Stimulated activated CD8-positive, alpha-beta memory T cell treated with anti-CD3 and anti-CD28 coated beads, Interleukin-12 subunit alpha, Interleukin-12 subunit beta, amount 100 ng/mL, for 24 hours (primary cell): Measurements from ENCODE around the gene GLRX3.
A peak's percentile ranks its signal among the peaks of the same experiment; 100 is the strongest.
"Not testable (repeated sequence)": the region's sequence is repeated elsewhere in the genome, so short reads cannot be mapped to it uniquely, and the experiment has no call there.

Experiments used
- DNase-seq: peaks from one replicate; pipeline ENCODE4 v3.0.0-alpha.2; 2020; ENCODE audit errors: extremely low read depth

Gene GLRX3

GRCh38 chr10:130189608-130190054 is 53.4 kb downstream of the GLRX3 start:
- DNase-seq = no peak

GRCh38 chr10:130190055-130190736 is 54.0 kb downstream of the GLRX3 start:
- DNase-seq = peak; percentile 68

DNA sequence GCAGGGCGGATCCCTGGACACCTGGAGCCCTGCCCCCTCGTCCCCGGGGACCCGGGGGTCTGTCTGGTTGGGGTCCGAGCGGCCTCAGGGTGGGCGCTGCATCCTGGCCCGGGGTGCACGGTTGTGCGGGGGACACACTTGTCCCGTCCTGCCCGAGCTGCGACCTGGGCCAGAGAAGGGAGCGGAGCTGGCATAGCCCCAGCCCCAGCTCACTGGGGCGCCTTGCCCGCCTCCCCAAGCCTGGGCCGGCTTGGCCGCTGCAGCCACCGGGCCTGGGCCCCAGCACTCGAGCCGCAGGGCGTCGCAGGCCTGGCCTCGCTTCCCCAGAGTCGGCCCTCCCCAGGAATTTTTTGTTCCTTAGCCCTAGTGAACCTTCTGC is 54.5 kb downstream of the GLRX3 start:
- no peak for DNase-seq

- no peak for DNase-seq
Measured at GRCh38 chr10:130191380-130191779, 55.2 kb downstream of the GLRX3 start.

GRCh38 chr10:130192276-130192848 is 56.2 kb downstream of the GLRX3 start:
- DNase-seq = no peak

DNA sequence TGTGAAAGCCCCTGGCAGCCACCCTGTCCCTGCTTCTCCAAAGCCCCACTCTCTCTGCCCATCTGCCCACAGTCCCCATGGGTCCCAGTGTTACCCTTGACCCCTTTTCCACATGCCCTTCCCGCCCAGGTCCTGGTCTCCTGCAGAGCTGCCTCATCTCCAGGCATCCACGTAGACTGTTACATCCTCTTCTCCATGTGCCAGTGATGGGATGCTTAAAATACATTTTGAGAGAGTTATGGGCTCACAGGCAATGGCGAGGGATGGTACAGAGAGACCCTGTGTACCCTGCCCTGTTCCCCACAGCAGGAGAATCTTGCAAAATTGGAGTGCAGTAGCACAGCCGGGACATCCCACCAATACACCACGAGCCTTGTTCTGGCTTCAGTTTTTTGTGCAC is 56.8 kb downstream of the GLRX3 start:
- DNase-seq = no peak

DNA sequence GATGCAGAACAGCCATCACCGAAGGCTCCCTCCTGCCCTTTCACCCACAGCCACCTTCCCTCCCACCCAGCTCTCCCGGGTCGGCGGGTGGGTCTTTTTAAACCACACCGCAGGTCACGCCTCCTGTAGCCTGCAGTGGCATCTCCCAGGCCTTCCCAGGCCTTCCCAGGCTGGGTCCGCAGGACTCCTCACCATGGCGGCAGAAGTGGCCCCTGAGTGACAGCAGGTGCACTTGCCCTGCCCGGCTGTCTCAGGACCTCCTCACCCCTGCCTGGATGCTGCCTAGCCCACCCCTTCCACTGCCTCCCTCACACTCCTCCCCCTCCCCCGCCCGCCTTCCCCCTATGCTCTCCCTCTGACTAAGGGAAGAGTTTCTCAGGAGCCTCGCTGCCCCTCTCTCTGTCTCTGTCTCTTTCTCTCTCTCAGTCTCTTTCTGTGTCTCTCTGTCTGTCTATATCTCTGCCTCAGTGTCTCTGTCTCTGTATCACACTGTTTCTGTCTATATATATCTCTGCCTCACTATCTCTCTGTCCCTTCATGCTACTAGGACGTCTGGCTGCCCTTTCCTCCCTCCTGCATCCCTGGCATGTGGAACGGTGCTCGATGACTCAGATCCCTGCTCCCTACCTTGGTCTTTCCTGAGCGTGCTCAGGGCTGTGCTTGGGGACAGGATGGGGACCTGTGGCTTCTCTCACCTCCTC is 57.5 kb downstream of the GLRX3 start:
- DNase-seq = no peak

DNA sequence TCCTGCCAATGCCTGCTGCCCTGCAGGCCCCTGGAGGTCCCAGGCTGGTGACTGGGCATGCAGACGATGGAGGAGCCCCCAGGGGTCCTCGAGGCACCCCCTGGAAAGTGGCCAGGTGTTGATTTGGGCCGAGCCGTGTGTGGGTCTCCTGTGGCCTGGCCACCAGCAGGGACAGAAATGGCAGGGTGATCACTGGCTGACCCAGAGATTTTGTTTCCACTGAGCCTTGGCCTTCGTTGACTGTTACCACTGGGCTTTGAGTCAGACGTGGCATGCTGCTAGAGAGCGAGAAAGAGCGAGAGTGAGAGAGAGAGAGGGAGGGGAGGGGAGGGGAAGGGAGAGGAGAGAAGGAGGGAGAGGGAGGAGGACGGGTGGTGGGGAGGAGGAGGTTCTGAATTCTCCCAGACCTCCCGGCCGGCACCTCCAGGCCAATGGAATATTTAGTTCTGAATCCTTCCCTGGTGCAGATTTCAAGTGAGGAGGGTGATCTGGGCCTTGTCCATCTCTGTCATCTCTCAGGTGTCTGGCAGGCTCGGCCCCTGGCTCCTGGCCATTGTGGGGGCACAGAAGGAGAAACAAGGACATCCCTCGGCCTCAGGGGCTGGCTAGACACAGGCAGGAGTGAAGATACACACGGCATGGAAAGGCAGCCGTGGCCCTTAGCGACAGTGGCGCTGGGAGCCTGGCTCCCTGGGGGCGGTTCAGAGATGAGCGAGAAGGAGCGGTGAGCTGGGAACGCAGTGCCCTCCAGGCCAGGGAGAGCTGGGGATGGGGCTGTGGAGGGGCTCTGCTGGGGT is 58.2 kb downstream of the GLRX3 start:
- no peak for DNase-seq

DNA sequence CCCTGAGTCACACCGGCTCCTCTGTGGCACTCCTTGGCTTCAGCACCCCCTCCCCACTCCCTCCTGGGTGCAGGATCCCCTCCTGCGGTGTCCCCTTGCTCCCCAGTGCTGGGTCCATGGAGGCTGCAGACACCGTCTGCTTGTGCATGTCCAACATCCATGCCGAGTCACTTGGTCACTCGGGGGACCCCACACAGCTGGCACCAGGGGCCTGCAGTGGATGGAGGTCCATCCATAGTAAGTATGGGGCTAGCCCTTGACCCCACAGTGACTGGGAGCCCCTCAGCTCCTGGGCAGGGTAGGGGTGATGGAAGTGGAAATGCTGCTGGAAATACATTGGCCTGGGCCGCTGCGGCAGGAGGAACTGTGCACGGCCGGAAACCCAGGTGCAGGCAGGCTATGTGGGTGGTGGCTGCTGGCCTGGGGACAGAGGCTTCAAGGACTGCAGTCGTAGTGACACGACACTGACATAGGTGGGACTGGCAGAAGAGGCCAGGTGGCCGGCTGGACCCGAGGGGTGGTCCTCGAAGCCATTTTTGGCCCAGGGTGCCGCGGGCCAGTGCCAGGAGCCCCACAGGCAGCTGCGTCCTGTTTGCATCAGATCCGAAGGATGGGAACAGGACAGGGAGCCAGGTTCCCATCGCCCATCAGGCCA is 58.9 kb downstream of the GLRX3 start:
- DNase-seq = no peak

DNA sequence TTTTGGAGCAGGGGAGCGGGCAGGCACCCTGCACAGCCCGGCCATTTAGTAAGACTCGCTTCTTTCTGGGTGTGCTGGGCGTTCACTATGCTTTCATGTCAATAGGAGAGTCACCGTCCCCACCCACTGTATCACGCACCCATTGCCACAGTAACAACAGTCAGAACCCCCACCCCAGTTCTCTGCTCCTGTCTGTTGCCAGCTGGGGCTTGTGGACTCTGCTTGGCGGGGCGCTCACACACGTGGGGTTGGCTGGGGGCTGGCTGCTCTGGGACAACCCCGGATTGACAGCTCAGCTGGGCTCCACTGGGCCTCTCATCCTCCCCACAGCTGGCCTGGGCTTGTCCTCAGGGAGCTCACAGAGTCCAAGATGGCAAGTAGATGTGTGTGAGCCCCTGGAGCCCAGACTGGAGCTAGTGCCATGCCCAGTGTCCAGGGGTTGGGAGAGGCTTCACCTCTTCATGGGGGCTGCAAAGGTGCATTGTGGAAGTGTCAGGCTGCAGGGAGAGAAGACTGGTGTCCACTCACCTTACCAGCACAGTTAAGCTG is 59.6 kb downstream of the GLRX3 start:
- no peak for DNase-seq

DNA sequence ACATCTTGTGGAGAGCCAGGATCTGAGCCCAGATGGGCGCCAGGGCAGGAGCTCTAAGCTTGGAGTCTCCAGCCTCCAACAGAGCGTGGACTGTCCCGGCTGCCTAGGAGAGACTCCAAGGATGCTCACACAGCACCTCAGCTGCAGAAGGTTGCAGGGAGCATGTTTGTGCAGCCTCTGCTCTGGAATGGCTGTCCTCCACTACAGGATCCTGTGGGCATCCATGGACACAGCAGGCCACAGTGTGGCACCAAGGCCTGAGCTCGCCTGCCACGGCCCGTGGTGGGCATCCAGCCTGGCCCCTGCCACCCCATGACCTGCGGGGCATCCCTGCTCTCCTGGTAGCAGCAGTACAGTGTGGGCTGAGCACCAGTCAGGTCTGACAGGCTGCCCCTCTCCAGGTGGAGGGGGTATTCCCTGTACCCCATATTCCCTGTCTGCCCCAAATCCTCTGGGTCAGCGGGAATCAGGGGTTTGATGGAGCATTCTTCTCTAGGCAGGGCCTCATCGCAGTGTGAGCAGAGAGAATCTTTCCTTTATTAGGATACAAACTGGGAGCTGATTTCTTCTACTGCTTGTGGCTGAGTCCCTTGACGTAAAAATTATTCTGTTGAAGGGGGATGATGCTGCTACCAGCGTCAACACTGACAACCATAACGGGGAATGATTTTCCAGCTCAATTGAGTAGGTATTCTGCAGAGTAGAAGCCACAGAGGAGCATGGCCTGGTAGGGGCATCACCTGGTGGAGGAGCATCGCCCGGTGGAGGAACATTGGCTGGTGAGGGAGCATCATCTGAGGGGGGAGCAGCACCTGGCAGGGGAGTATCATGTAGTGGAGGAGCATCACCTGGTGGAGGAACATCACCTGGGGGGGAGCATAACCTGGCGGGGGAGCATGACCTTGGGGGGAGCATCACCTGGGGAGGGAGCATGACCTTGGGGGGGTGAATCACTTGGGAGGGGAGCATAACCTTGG is 60.6 kb downstream of the GLRX3 start:
- DNase-seq = no peak

DNA sequence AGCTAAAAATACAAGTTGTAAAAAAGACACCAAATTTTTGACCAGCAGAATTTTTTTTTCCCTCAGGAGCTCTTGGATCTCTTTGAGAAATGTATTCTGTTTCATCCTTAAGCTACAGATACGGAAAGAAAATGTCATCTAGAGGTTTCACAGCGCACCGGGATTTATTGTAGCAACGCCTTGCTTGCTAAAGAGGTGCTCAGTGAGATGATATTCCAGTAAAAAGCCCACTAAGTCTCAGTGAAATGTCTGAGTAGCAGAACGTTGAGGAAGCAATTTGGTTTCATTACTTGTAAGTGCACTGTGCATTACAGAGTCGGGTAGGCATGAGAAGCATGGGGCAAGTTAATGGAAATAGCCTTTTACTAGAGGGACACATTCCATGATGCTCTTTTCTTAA is 62.5 kb downstream of the GLRX3 start:
- DNase-seq = no peak

- DNase-seq = no peak
Measured at GRCh38 chr10:130200179-130201042, 64.2 kb downstream of the GLRX3 start.

GRCh38 chr10:130201043-130201380 is 64.8 kb downstream of the GLRX3 start:
- DNase-seq = no peak

DNA sequence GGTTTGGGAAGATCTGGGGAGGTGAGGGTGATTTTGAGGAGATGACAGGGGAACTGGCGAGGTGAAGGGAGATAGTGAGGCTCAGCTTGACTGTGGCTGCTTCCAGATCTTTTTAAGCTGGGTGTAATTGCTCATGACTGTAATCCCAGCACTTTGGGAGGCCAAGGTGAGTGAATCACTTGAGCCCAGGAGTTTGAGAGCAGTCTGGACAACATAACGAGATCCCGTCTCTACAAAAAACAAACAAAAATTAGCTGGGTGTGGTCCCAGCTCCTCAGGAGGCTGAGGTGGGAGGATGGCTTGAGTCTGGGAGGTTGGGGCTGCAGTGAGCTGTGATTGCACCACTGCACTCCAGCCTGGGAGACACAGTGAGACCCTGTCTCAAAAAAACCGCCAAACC is 66.0 kb downstream of the GLRX3 start:
- not testable (repeated sequence) for DNase-seq

DNA sequence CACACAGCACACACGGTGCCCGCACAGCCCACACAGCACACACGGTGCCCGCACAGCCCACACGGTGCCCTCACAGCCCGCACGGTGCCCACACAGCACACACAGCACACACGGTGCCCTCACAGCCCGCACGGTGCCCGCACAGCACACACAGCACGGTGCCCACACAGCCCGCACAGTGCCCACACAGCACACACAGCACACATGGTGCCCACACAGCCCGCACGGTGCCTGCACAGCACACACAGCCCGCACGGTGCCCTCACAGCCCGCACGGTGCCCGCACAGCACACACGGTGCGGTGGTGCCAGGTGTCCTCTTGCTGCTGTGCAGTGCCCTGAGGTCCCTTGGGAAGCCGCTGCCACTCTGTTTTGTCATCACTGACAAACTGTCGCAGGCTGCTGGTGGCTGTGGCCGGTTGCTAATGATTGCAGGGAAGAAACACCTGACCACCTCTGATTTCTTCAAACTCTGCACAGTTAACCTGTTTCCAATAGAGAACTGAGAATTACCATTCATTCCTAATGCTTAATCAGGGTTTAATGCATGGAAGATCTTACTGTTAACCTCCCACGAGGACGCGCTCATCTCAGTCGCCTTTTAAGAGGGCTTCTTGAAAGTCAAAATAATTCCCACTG is 66.9 kb downstream of the GLRX3 start:
- DNase-seq = no peak

GRCh38 chr10:130203626-130204025 is 67.4 kb downstream of the GLRX3 start:
- no peak for DNase-seq

- DNase-seq = no peak
Measured at GRCh38 chr10:130206216-130206737, 70.1 kb downstream of the GLRX3 start.

DNA sequence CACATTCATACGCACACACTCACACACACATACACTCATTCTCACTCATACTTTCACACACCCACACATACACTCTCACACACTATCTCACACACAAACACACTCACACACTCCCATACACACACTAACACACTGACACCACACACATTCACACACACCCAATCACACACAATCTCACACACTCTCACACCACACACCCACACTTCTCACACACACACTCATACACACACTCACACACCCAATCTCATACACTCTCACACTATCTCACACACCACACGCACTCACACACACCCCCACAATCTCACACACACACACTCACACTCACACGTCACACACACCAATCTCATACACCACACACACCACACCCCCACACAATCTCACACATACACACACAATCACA is 71.0 kb downstream of the GLRX3 start:
- DNase-seq = no peak
